CD4-positive, alpha-beta T cell treated with Interleukin-6 for 4 hours (primary cell): ENCODE results near the gene ZBTB47.

ENCODE experiments used
- DNase-seq: peaks from one replicate; pipeline ENCODE4 v3.0.0-alpha.2; 2020; ENCODE audit warnings: mixed read lengths

ZBTB47 gene

DNA sequence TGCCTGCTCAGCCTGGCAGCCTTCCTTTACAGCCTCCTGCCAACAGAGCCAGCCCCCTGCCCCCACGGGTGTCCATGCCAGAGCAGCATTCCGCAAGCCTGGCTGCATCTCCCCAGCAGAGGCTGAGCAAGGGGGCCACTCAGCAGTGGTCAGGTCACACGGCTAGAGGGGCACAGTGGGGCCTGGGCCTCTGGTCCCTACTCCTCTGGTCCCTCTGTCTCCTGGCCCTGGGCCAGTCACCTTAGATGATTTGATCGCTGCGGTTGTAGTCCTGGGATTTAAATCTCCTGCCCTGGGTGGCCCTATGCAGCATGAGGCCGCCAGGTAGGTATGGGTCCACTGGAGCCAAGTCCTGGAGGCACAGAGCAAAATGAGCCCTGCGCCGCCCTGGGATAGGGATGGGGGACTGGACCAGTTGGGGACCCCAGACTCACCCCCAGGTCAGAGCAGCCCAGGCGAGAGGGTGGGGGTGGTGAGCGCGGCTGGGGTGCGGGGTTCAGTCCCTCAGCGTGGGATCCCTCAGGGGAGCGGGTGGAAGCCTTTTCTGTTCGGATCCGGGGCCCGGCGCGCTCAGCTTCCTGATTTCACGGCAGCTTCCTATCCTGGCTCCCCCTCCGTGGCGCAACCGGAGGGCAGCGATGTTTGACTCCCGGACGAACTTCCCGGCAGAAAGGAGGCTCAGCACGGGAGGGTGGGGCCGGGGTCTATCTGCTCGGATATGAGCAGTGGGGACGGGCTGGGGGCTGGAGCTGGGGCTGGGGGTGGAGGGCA is at the start of gene ZBTB47:
TSS of gene ZBTB47 (plus strand) at position 138 of the 771 bp plus-strand sequence. CDS start 4,659 bp downstream, outside the sequence.
- peak; percentile 41 for DNase-seq

DNA sequence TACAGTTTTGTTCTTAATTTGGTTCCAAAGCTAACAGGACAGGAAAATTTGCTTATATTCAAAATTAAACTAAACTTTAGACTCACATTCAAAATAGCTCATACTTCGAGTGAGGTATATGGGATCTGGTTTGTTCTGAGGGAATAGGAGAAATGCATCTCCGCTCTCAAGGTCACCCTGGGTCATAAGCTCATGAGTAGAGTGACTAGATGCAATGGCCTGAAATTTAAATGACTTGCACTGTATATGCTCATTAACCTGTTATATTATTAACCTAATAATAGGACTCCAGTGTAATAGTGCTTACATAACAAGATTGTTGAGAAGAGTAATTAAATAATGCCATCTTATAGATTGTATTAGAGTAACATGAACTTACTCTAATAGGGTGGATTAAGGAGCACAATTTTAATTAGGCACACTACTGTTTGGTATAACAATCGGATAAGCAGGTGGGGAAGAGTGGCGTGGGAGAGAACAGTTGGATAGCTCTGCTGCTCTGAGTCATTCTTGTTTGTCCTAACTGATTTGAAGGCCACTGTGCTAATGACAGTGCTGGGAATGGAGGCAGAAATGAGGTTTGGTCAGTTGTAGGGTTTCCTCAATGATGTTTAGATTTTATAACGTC is 47.8 kb upstream of the ZBTB47 start:
- DNase-seq, result no peak

GRCh38 chr3:42608581-42608980 is 44.9 kb upstream of the ZBTB47 start:
- DNase-seq, result no peak

DNA sequence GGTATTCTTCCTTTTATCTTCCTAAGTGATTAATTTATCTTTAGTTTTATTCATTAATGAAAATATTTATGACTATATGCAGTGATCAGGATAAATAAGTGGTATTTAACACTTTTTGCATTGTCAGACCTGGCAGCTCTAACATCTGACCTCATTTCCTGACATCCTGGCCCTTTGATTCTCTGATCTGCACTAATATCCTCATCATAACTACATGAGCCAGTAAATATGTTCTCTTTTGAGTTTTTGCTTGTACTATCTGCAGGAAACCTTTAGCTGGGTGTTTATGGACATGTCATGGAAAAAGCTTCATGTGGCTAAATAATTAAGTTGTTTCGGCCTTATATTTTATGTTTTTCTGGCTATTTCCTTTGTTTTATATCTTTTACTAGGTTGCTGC is 42.5 kb upstream of the ZBTB47 start:
- DNase-seq, result peak; percentile 12

DNA sequence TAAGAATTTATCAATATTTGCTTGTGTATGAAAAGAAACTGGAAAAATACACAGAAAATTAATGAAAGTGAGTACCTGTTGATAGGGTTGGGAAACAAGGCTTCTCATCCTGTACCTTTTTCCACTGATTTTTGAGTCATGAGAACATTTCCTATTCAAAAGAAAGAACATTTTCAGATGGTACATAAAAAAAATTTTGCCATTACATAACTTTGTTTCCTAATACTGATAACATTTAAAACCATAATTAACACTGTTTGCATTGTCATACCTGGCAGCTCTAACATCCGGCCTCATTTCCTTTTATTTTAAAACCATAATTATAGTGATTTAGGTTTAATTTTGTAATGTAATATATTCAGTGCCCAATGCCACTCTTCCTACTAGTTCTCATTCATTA is 41.3 kb upstream of the ZBTB47 start:
- DNase-seq, result no peak

GRCh38 chr3:42612928-42613327 is 40.6 kb upstream of the ZBTB47 start:
- DNase-seq, result no peak

GRCh38 chr3:42613462-42613861 is 40.0 kb upstream of the ZBTB47 start:
- DNase-seq, result no peak

GRCh38 chr3:42631620-42632019 is 21.9 kb upstream of the ZBTB47 start:
- no peak for DNase-seq

DNA sequence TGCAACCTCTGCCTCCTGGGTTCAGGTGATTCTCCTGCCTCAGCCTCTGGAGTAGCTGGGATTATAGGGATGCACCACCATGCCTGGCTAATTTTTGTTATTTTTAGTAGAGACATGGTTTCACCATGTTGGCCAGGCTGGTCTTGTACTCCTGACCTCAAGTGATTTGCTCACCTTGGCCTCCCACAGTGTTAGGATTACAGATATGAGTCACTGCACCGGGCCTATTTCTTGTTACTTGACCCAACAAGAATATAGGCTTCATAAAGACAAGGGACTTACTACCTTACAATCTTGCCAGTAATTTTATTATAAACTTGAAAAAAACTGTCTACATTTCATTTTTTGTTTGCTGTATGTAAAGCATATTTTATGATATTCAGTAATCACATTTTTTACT is 21.4 kb upstream of the ZBTB47 start:
- DNase-seq, result no peak

GRCh38 chr3:42633544-42633943 is 20.0 kb upstream of the ZBTB47 start:
- DNase-seq, result no peak

- DNase-seq, result no peak
Observed at GRCh38 chr3:42635111-42635510, 18.4 kb upstream of the ZBTB47 start.

- DNase-seq, result no peak
Observed at GRCh38 chr3:42637001-42637400, 16.5 kb upstream of the ZBTB47 start.

- DNase-seq, result peak; percentile 47
Observed at GRCh38 chr3:42638339-42638842, 15.1 kb upstream of the ZBTB47 start.

- DNase-seq, result no peak
Observed at GRCh38 chr3:42639192-42639591, 14.3 kb upstream of the ZBTB47 start.

GRCh38 chr3:42640129-42640528 is 13.4 kb upstream of the ZBTB47 start:
- DNase-seq, result no peak

DNA sequence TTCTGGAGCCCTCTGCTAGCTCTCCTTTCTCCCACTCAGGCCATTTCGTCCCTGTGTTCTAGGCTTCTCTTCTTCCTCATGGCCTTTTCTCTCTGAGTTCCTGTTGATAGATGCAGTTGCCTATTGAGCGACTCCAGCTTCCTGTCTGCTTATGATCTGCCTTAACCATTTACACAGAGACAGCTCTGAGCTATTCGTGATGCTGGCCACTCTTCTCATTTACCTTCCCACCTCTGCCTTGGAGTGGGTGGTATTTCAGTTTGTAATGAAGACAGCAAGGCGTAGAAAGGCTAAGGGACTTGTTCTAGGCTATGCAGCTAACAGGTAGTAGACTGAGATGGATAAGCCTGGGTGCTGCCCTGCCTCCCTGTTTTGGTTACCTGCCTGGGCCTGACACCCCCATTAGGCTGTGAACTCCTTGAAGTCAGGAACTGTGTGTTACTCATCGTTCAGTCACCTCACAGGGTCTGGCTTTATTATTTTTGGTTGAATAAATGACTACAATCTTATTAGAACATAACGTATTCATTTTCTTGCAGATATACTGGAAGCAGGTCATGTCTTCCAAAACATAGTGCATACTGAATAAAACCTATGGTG is 12.6 kb upstream of the ZBTB47 start:
- DNase-seq, result no peak

DNA sequence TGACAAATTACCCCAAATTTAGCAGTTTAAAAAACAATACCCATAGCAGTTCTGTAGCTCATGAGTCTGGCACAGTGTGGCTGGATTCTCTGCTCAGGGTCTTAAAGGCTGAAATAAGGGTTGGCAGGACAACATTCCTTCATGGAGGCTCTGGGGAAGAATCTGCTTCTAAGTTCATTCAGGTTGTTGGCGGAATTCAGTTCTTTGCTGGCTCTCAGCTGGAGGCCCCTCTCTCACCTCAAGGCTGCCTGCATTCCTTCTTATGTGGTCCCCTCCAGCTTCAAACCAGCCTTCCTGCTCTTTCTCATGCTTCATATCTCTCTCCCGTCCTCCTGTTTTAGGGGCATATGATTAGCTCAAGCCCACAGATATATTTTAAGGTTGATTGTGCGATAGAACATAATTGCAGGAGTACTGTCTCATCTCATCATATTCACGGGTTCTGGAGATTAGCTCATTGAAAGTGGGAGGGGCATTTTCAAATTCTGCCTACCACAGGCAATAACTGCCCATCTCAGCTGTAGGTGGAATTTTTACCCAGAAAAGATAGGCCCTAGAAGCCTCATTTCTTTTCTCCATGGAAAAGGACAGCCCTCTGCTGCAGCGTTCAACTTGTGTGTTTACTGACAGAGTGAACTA is 5.6 kb upstream of the ZBTB47 start:
- DNase-seq, result no peak

DNA sequence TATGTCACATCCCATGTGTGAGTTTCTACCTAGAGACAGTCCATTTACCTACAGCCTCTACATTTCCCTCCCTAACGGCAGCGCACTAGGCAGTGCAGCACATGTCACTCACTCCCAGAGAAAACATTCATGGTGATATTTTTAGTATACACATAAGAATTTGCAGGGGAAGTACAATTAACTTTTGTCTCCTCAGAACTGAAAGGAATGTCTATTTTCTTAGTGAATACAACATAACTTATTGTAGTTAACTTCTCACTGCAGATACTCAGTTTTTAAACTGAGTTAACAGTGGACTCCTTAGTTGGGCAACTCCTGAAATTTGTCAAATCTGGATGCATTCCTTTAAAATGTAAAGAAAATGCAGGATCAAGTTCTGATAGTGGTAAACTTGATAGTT is 4.5 kb upstream of the ZBTB47 start:
- no peak for DNase-seq

DNA sequence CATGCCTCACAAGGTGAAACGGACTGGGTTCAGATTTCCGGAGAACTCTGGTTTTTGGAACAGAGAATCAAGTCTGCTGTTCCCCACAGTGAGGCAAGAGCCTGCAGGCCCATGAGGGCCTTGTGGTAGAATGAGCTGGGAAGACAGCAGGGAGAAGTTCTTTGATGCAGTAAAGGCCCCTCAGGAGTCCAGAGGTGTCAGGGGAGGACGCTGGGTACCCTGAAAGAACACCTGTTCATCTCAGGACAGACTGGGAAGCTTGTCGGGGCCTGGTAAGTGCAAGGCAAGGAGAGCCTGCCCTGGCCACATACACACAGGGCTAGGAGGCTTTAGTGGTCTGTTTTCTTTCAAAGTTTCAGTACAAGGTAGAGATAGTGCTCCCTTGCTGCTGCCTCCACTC is 3.7 kb upstream of the ZBTB47 start:
- DNase-seq, result no peak

- DNase-seq, result no peak
Observed at GRCh38 chr3:42651248-42652091, 2.0 kb upstream of the ZBTB47 start.

DNA sequence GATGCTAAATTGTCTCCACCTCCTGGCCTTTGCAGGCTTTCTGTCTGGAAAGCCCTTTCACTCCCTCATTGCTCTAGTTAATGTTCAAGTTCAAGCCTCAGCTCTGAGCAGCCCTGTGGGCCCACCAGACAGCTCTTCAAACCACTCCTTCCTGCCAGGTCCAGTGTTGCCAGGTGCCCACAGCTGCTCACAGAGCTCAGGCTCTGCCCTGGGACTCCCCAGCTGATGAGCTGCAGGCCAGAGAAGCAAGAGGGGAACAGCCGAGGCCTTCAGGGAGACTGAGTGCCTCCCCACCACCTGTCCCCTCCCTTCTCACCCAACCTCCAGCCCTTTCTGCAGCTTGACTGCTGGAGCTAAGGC is 1.3 kb upstream of the ZBTB47 start:
- no peak for DNase-seq

GRCh38 chr3:42652611-42653302 is 740 bp upstream of the ZBTB47 start:
- DNase-seq, result no peak
